Adipocyte (in vitro differentiated cells): ENCODE results near the gene ZFPL1.
A peak's percentile ranks its signal among the peaks of the same experiment; 100 is the strongest.

Experiments
- DNase-seq: peaks from one replicate; pipeline ENCODE4 v3.0.0-alpha.2; 2015; ENCODE audit warnings: low read depth
- H3K27me3 ChIP-seq: replicated peaks from 2 replicates; pipeline ENCODE4 v1.7.0; 2013; ENCODE audit warnings: mild to moderate bottlenecking, low read length, moderate library complexity; ENCODE audit not compliant: control insufficient read depth, insufficient read depth
- H3K36me3 ChIP-seq: 2 replicates; pipeline ENCODE4 v1.7.0; 2013; ENCODE audit warnings: low read length, mild to moderate bottlenecking, moderate library complexity; ENCODE audit not compliant: control insufficient read depth, insufficient read depth, severe bottlenecking
- H3K4me1 ChIP-seq: 2 replicates; pipeline ENCODE4 v1.7.0; 2013; ENCODE audit warnings: mild to moderate bottlenecking, low read length, moderate library complexity; ENCODE audit not compliant: control insufficient read depth, insufficient read depth
- H3K4me3 ChIP-seq: 2 replicates; pipeline ENCODE4 v1.7.0; 2013; ENCODE audit warnings: mild to moderate bottlenecking, low read length, moderate library complexity
- H3K9ac ChIP-seq: 2 replicates; pipeline ENCODE4 v1.7.0; 2013; ENCODE audit warnings: mild to moderate bottlenecking, low read length, moderate library complexity
- H3K9me3 ChIP-seq: 2 replicates; pipeline ENCODE4 v1.7.0; 2013; ENCODE audit warnings: mild to moderate bottlenecking, low read length, moderate library complexity; ENCODE audit not compliant: control insufficient read depth

ZFPL1 gene

DNA sequence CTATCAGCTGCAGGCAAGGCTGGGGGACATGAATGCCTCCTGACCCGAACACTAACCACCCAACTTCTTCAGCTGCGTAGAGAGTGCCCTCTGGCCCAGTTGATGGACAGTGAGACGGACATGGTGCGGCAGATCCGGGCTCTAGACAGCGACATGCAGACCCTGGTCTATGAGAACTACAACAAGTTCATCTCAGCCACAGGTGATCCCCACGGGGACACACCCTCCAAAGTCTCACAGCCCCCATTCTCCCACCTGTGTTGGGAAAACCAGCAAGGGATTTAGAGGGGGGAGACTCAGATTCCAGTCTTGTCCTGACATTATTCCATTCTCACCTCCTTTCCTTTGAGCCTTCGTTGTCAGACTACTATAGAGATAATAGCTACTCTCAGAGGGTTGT lies 12.9 kb downstream of the ZFPL1 start:
- Histone ChIP-seq H3K27me3 (no peaks in the 10 kb centered on the region), H3K9ac (peak overlapping the region; percentile 37), H3K4me1 (peaks cover 27% of the 10 kb centered on the region), H3K36me3 (no peaks in the 10 kb centered on the region), H3K9me3 (no peaks in the 10 kb centered on the region), H3K4me3 (peak overlapping the region; percentile 85)
- DNase-seq, result no peak

DNA sequence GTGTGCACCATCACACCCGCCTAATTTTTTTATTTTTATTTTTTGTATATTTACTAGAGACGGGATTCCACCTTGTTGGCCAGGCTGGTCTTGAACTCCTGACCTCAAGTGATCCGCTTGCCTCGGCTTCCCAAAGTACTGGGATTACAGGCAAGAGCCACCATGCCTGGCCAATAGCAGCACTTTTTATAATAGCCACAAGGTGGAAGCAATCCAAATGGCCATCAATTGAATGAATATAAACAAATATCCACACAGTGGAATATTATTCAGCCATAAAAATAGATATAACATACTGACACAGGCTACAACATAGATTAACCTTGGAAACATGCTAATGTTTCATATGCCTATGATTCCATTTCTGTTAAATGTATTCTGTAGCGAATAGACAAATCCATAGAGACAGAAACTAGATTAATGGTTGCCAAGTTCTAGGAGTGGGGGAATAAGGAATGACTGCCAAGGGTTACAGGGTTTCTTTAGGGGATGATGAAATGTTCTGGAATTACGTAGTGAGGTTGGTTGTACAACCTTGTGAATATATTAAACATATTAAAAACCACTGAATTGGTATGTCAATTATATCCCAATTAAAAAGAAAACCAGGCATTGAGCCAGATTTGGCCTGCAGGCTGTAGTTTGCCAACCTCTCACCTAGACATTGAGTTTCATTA lies 16.8 kb downstream of the ZFPL1 start:
- H3K27me3 ChIP-seq, result no peaks in the 10 kb centered on the region
- no peaks in the 10 kb centered on the region for H3K36me3 ChIP-seq
- H3K9ac ChIP-seq, result peak overlapping the region; percentile 66
- H3K9me3 ChIP-seq, result no peaks in the 10 kb centered on the region
- peaks cover 53% of the 10 kb centered on the region for H3K4me1 ChIP-seq
- H3K4me3 ChIP-seq, result peak overlapping the region; percentile 23
- DNase-seq, result no peak

DNA sequence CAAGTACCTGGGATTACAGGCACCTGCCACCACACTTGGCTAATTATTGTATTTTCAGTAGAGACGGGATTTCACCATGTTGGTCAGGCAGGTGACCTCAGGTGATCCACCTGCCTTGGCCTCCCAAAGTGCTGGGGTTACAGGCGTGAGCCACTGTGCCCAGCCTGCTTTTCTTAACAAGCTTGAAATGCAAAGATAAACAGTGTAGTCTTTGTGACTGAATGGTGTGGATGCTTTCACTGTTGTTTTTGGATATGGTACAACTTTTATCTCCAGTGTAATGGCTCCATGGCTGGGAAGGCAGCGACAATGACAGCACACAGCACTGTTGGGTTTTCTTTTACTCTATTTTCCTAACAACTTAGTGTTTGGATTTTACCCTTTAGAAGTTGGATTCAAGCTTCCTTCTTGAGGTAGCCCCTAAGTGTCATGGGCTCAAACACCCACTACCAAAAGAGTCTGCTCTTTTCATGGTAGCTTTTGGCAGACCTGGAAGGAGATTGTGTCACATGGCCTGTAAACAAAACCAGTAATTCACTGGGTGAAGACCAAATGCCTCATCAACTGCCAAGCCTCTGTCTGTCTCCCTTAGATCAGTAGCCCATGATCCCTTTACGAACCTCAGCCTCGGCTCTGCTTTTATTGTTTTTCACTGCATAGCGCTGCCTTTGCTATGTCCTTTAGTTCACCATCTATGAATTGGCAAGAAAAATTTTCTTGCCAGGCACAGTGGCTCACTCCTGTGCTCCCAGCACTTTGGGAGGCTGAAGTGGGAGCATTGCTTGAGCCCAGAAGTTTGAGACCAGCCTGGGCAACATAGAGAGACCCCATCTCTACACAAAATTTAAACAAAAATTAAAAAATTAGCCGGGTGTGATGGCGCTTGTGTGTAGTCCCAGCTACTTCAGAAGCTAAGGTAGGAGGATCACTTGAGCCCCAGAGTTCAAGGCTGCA lies 18.4 kb downstream of the ZFPL1 start:
- H3K9me3 ChIP-seq, result no peaks in the 10 kb centered on the region
- H3K36me3 ChIP-seq, result peaks cover under 1% of the 10 kb centered on the region
- peak; percentile 36 for DNase-seq
- no peak overlapping the region for H3K4me3 ChIP-seq
- H3K4me1 ChIP-seq, result peaks cover 45% of the 10 kb centered on the region
- H3K9ac ChIP-seq, result no peak overlapping the region
- no peaks in the 10 kb centered on the region for H3K27me3 ChIP-seq

DNA sequence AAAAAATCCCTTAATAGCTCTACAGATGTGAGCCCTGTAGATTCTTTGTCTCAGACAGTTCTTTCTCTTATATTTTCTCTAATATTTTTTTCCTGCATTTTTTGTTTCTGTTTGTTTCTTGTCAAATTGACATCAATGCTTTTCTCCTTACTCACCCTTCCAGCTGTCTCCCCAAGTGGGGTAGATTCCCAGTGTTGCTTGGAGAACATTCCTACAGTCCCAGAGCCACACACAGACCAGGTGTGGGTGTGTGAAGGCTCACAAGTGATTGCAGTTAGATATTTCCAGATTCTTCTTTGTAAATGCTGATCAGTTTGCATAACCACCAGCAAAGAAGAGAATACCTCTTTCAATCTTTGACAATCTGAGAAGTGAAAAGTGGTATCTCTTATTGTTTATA lies 19.5 kb downstream of the ZFPL1 start:
- Histone ChIP-seq H3K4me1 (peaks cover 45% of the 10 kb centered on the region), H3K27me3 (no peaks in the 10 kb centered on the region), H3K9me3 (no peaks in the 10 kb centered on the region), H3K9ac (no peak overlapping the region), H3K36me3 (peaks cover 4% of the 10 kb centered on the region), H3K4me3 (no peak overlapping the region)
- no peak for DNase-seq

DNA sequence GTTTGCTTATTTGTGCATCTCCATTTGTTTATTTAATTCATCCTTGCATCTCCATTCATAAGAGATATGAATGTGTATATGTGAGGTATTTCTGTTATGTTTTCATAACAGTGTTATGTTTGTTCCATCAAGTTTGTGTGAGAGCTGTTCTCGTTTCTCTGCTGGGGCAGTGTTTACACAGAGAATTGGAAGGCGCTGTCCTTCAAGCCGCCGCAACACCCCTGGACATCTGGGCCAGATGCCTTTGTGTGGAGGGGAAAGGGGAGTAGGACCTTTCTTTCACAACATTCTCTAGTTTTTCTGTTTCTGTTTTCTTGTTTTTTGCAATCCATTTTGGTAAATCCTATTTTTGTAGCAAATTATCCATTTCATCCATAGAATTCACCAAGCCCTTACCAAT lies 20.6 kb downstream of the ZFPL1 start:
- Histone ChIP-seq H3K4me1 (peaks cover 45% of the 10 kb centered on the region), H3K4me3 (no peak overlapping the region), H3K9ac (peak overlapping the region; percentile 41), H3K9me3 (no peaks in the 10 kb centered on the region), H3K27me3 (no peaks in the 10 kb centered on the region), H3K36me3 (peaks cover 15% of the 10 kb centered on the region)
- DNase-seq, result no peak

DNA sequence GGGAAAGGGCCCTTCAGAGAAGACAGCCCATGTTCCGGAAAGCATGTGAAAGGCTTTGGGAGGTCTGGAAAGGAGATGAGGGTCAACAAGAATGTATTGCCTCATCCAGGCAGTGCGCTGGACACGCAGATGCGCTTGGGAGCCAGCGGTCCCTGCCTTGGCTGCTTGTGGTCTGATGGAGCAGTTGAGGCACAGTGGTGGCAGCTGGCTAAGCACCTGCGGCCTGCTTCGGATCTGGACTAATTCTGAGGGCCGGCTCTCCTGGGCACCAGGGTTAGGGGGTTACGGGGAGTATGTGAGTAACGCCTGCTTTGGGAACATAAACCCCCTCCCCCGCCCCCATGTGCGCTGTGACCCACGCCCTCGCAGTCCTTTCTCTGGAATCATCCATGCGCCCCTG lies 23.1 kb downstream of the ZFPL1 start:
- DNase-seq, result no peak
- Histone ChIP-seq H3K27me3 (no peaks in the 10 kb centered on the region), H3K9me3 (no peaks in the 10 kb centered on the region), H3K9ac (no peak overlapping the region), H3K36me3 (peaks cover 16% of the 10 kb centered on the region), H3K4me1 (peaks cover 42% of the 10 kb centered on the region), H3K4me3 (no peak overlapping the region)

GRCh38 chr11:65107751-65108468 lies 23.9 kb downstream of the ZFPL1 start:
- no peak for DNase-seq
- H3K4me3 ChIP-seq, result no peak overlapping the region
- H3K4me1 ChIP-seq, result peaks cover 38% of the 10 kb centered on the region

DNA sequence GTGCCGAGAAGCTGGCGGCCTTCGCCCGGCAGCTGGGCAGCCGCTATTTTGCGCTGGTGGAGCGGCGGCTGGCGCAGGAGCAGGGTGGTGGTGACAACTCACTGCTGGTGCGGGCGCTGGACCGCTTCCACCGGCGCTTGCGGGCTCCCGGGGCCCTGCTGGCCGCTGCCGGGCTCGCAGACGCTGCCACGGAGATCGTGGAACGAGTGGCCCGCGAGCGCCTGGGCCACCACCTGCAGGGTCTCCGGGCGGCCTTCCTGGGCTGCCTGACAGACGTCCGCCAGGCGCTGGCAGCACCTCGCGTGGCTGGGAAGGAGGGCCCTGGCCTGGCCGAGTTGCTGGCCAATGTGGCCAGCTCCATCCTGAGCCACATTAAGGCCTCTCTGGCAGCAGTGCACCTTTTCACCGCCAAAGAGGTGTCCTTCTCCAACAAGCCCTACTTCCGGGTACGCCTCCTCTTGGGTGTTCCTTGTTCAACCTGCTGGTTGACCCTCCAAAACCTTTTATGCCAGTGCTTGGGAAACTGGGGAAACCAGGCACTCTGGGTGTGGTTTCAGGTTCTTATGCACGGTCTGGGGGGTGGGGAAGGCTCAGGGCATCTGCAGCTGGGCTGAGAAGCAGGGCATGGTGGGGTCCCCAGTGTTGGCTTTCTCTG lies 24.6 kb downstream of the ZFPL1 start:
- Histone ChIP-seq H3K4me1 (peaks cover 38% of the 10 kb centered on the region), H3K27me3 (no peaks in the 10 kb centered on the region), H3K36me3 (peaks cover 16% of the 10 kb centered on the region), H3K9ac (no peak overlapping the region), H3K9me3 (no peaks in the 10 kb centered on the region), H3K4me3 (no peak overlapping the region)
- DNase-seq, result no peak

More at GRCh38 chr11:65107751-65108468, 23.9 kb downstream of the ZFPL1 start:
- Histone ChIP-seq H3K27me3 (no peaks in the 10 kb centered on the region), H3K36me3 (peaks cover 16% of the 10 kb centered on the region), H3K9ac (no peak overlapping the region), H3K9me3 (no peaks in the 10 kb centered on the region)

DNA sequence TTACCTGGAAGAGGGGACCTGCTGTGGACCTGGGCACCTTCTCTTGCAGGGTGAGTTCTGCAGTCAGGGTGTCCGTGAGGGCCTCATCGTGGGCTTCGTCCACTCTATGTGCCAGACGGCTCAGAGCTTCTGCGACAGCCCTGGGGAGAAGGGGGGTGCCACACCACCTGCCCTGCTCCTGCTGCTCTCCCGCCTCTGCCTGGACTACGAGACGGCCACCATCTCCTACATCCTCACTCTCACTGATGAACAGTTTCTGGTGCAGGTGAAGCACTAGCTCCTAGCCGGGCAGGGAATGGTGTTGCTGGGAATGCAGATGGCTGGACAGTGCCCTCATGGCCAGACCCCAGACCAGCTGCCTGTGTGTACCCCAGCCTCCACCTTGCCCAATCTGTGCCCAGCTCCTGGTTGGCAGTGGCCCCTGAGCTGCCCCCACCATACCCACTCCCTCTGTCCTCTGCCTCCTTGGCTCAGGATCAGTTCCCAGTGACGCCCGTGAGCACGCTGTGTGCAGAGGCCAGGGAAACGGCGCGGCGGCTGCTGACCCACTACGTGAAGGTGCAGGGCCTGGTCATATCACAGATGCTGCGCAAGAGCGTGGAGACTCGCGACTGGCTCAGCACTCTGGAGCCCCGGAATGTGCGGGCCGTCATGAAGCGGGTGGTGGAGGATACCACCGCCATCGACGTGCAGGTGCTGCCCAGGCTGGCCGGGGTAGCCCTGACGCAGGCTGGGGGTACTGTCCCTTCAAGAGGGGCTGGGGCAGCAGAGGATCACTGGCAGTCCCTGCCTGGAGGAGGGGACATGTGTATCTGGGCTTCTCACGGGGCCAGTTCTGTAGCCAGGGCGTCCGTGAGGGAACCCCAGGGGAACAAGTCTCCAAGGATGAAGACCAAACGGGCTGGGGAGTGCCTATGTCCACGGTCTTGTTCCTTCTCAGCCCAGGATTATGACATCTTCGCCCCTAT lies 25.5 kb downstream of the ZFPL1 start:
- H3K4me1 ChIP-seq, result peaks cover 29% of the 10 kb centered on the region
- peaks cover 16% of the 10 kb centered on the region for H3K36me3 ChIP-seq
- no peaks in the 10 kb centered on the region for H3K9me3 ChIP-seq
- no peaks in the 10 kb centered on the region for H3K27me3 ChIP-seq
- H3K4me3 ChIP-seq, result no peak overlapping the region
- DNase-seq, result no peak
- H3K9ac ChIP-seq, result no peak overlapping the region

DNA sequence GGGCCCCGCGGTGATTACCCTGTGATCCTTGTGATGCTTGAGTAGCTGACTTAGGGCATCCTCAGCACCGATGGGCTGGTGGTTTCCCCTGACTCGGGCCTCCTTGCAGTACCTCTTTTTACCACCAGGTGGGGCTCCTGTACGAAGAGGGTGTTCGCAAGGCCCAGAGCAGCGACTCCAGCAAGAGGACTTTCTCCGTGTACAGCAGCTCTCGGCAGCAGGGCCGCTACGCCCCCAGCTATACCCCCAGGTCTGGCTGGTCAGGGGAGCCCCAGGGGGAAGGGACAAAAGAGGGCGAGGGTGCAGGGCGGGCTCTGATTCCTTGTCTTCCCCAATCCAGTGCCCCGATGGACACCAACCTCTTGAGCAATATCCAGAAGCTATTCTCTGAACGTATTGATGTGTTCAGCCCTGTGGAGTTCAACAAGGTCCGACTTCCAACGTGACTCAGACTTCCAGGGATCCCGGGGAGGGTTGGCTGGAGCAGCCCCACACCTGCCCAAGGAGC lies 26.4 kb downstream of the ZFPL1 start:
- peak overlapping the region; percentile 13 for H3K4me3 ChIP-seq
- H3K27me3 ChIP-seq, result no peaks in the 10 kb centered on the region
- peak overlapping the region; percentile 57 for H3K9ac ChIP-seq
- no peaks in the 10 kb centered on the region for H3K9me3 ChIP-seq
- DNase-seq, result peak; percentile 93
- H3K36me3 ChIP-seq, result peaks cover 16% of the 10 kb centered on the region
- peaks cover 24% of the 10 kb centered on the region for H3K4me1 ChIP-seq
